ENCODE data around the gene RABGAP1. TPM values are rescaled to one million over a fixed set of nuclear protein-coding genes. Genes with fewer than 3 reads are reported as not detected.

RABGAP1 gene
- total RNA-seq, 1 experiment from 2014 or later, result 64.0 TPM

- POLR2A ChIA-PET (ENCODE audit: low non-redundant PET), result no interaction called here
- Histone ChIP-seq H3K9me3 (ENCODE audit: low read depth, low read length, poor library complexity, severe bottlenecking) (no peaks in the 10 kb centered on the region), H3K36me3 (ENCODE audit: insufficient read depth, low read length, poor library complexity, severe bottlenecking) (peaks cover 34% of the 10 kb centered on the region), H3K4me1 (ENCODE audit: insufficient read depth, low read length, poor library complexity, severe bottlenecking) (peaks cover 52% of the 10 kb centered on the region), H3K27me3 (replicated peaks; ENCODE audit: insufficient read depth, low read depth, low read length, poor library complexity) (no peaks in the 10 kb centered on the region), H3K27ac (ENCODE audit: low read depth, low read length, poor library complexity, severe bottlenecking) (peak overlapping the region; percentile 84), H3K4me3 (ENCODE audit: low read depth, low read length, poor library complexity, severe bottlenecking) (no peak overlapping the region)
- no TSS peak for BruUV-seq (replicated peaks)
- intact Hi-C loops (cut with micrococcal nuclease; ENCODE audit: unreplicated experiment), result loop anchor here (10.0 kb wide), 1 partner anchor 624 kb away; no protein-coding TSS in a partner anchor
- no peak for DNase-seq (ENCODE audit: low spot score)
- TF ChIP-seq EZH2 (IDR thresholded peaks at IDR 0.05; ENCODE audit: borderline replicate concordance, low read depth, low read length, poor library complexity, severe bottlenecking), result no peak
- CTCF ChIA-PET, result no interaction called here
Observed at GRCh38 chr9:123089040-123089439, 148.2 kb downstream of the RABGAP1 start.

- H3K27me3 ChIP-seq (replicated peaks; ENCODE audit: insufficient read depth, low read depth, low read length, poor library complexity), result no peaks in the 10 kb centered on the region
- H3K27ac ChIP-seq (ENCODE audit: low read depth, low read length, poor library complexity, severe bottlenecking), result peak overlapping the region; percentile 84
- no TSS peak for BruUV-seq (replicated peaks)
- DNase-seq (ENCODE audit: low spot score), result no peak
- ChIA-PET CTCF (interaction anchor here (1.4 kb wide), 1 partner anchor 135 kb away, joined by 3 read pairs; no protein-coding TSS in a partner anchor), POLR2A (ENCODE audit: low non-redundant PET) (interaction anchor here (0.7 kb wide), 1 partner anchor 249 kb away, joined by 3 read pairs; no protein-coding TSS in a partner anchor)
- no peak overlapping the region for H3K4me3 ChIP-seq (ENCODE audit: low read depth, low read length, poor library complexity, severe bottlenecking)
- intact Hi-C loops (cut with micrococcal nuclease; ENCODE audit: unreplicated experiment), result loop anchor here (10.0 kb wide), 1 partner anchor 625 kb away; no protein-coding TSS in a partner anchor
- H3K9me3 ChIP-seq (ENCODE audit: low read depth, low read length, poor library complexity, severe bottlenecking), result no peaks in the 10 kb centered on the region
- TF ChIP-seq CTCF (conservative IDR thresholded peaks at IDR 0.05; ENCODE audit: low read depth, low read length) (no peak), EZH2 (IDR thresholded peaks at IDR 0.05; ENCODE audit: borderline replicate concordance, low read depth, low read length, poor library complexity, severe bottlenecking) (no peak)
- peaks cover 44% of the 10 kb centered on the region for H3K4me1 ChIP-seq (ENCODE audit: insufficient read depth, low read length, poor library complexity, severe bottlenecking)
- H3K36me3 ChIP-seq (ENCODE audit: insufficient read depth, low read length, poor library complexity, severe bottlenecking), result peaks cover 28% of the 10 kb centered on the region
Observed at GRCh38 chr9:123089790-123090189, 149.0 kb downstream of the RABGAP1 start.

GRCh38 chr9:123090198-123090896 is 149.5 kb downstream of the RABGAP1 start:
- no TSS peak for BruUV-seq (replicated peaks)
- Histone ChIP-seq H3K9me3 (ENCODE audit: low read depth, low read length, poor library complexity, severe bottlenecking) (no peaks in the 10 kb centered on the region), H3K4me3 (ENCODE audit: low read depth, low read length, poor library complexity, severe bottlenecking) (no peak overlapping the region), H3K27ac (ENCODE audit: low read depth, low read length, poor library complexity, severe bottlenecking) (peak overlapping the region; percentile 84), H3K27me3 (replicated peaks; ENCODE audit: insufficient read depth, low read depth, low read length, poor library complexity) (no peaks in the 10 kb centered on the region), H3K36me3 (ENCODE audit: insufficient read depth, low read length, poor library complexity, severe bottlenecking) (peaks cover 30% of the 10 kb centered on the region), H3K4me1 (ENCODE audit: insufficient read depth, low read length, poor library complexity, severe bottlenecking) (peaks cover 39% of the 10 kb centered on the region)
- peak; percentile 50 for DNase-seq (ENCODE audit: low spot score)
- no peak for TF ChIP-seq EZH2 (IDR thresholded peaks at IDR 0.05; ENCODE audit: borderline replicate concordance, low read depth, low read length, poor library complexity, severe bottlenecking)
- TF ChIP-seq CTCF (conservative IDR thresholded peaks at IDR 0.05; ENCODE audit: low read depth, low read length), result no peak
- intact Hi-C loops (cut with micrococcal nuclease; ENCODE audit: unreplicated experiment), result no loop called here
- CTCF ChIA-PET, result interaction anchor here (0.5 to 1.4 kb wide), 2 partner anchors 123 to 135 kb away, joined by 3 to 4 read pairs; no protein-coding TSS in a partner anchor
- POLR2A ChIA-PET (ENCODE audit: low non-redundant PET), result interaction anchor here (0.7 kb wide), 1 partner anchor 248 kb away, joined by 3 read pairs; no protein-coding TSS in a partner anchor

Data from A673 (cell line).